ENCODE data around the gene SLC15A5.

The SLC15A5 gene

DNA sequence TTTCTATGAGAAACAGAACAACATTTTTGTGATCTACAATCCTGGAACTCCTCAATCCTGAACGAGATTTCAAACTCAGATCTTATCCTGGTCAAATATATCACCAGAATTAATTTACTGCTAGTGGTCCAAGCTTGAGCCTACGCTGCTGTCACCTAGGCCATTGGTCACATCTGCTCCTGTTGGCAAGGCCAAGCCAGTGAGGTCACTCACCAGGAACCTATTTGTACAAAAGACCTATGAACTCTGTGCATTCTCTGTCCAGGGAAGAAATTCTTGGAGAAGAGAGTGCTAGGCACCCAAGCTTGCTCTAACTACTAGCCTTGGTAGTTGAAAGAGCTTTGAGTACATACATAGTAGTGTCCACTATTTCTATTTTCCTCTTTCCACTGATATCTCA is 106.1 kb downstream of the SLC15A5 start:
- Mint-ChIP-seq H3K36me3 (ENCODE audit: low read depth) (no peaks in the 10 kb centered on the region), H3K27me3 (ENCODE audit: low read depth, poor library complexity) (peaks cover 4% of the 10 kb centered on the region), H3K27ac (no peak overlapping the region), H3K4me1 (peaks cover 4% of the 10 kb centered on the region), H3K4me3 (no peak overlapping the region), H3K9me3 (no peaks in the 10 kb centered on the region)
- TF ChIP-seq, protein P1, sequence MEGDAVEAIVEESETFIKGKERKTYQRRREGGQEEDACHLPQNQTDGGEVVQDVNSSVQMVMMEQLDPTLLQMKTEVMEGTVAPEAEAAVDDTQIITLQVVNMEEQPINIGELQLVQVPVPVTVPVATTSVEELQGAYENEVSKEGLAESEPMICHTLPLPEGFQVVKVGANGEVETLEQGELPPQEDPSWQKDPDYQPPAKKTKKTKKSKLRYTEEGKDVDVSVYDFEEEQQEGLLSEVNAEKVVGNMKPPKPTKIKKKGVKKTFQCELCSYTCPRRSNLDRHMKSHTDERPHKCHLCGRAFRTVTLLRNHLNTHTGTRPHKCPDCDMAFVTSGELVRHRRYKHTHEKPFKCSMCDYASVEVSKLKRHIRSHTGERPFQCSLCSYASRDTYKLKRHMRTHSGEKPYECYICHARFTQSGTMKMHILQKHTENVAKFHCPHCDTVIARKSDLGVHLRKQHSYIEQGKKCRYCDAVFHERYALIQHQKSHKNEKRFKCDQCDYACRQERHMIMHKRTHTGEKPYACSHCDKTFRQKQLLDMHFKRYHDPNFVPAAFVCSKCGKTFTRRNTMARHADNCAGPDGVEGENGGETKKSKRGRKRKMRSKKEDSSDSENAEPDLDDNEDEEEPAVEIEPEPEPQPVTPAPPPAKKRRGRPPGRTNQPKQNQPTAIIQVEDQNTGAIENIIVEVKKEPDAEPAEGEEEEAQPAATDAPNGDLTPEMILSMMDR (IDR thresholded peaks at IDR 0.05) = no peak
- no peak for DNase-seq

DNA sequence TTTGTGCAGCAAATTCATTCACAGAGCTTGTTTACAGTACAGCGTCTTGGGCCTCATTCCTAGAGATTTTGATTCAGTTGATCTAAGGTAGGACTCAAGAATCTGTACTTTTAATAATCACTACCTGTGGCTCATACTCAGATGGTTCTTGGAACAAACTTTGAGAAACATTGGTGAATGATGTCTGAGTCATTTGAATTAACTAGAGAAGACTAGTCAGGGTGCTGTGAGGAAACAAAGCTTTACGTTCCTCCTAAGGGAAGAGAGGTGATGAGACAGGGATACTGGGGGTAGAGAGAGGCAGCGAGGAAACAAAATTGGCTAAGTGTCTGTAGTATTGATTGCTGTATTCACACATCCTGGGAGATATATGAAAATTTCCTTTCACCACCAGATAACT is 109.4 kb downstream of the SLC15A5 start:
- Mint-ChIP-seq H3K27ac (no peak overlapping the region), H3K27me3 (ENCODE audit: low read depth, poor library complexity) (peaks cover 4% of the 10 kb centered on the region), H3K4me3 (no peak overlapping the region), H3K36me3 (ENCODE audit: low read depth) (no peaks in the 10 kb centered on the region), H3K9me3 (no peaks in the 10 kb centered on the region), H3K4me1 (peaks cover 15% of the 10 kb centered on the region)
- no peak for DNase-seq
- TF ChIP-seq, protein P1 (IDR thresholded peaks at IDR 0.05) = no peak

DNA sequence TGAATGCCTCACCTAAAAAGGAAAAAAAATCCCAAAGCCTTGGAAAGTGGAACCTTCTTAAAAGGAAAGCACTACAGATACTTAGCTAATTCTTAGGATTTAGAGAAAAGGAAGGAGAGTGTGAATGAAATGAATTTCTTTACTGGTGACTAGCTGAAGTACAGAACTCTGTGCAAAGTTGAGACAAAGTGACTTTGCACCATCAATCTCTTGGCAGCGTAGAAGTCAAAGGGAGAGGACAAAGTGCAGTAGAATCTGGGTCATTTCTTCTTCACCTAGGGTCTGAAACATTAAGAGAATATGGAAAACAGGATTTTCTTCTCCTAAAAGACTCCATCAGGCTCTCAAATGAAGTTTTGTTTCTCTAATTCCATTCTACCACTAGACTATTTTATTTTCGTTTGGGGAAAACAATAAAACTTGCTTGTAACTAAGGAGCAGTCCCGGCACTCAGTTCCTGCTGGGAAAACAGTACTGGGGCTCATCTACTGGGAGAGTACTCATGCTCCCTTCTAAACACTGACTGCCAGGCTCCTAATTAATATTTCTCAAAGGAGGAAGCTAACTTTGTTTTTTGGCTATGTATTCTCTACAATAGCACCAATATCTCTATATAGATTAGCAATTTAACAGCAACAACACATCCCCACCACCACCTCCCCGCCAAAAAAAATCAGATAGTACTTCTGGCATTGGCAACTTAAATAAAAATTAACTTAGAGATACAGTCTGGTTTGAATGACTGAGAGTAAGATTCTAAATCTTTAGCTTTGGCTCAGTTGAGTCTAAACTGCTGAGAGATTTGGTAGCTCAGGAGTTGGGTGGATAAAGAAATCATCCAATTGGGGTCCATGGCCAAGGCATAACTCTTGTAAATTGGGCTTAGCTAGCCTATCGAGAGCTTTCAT is 110.7 kb downstream of the SLC15A5 start:
- no peaks in the 10 kb centered on the region for H3K9me3 Mint-ChIP-seq
- peak overlapping the region; percentile 84 for H3K27ac Mint-ChIP-seq
- H3K36me3 Mint-ChIP-seq (ENCODE audit: low read depth) = no peaks in the 10 kb centered on the region

DNA sequence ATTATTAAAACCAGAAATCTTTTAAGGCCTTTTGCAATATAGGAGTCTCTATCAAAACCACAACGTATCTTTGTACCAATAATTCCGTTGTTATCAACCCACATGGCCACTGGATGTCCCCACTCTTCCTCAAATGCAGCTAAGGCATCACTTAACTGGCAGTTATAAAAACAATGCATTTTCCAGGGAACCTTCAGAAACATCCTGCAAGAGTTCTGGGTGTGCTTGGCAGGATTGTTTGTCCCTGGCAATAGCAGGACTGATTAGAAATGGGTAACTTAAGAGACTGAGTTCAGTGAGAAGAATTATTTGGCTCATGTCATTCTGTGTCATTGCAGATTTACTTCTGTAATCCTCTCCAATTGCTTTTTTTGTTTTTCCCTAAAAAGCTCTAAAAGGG is 112.0 kb downstream of the SLC15A5 start:
- peak; percentile 25 for DNase-seq
- H3K9me3 Mint-ChIP-seq = no peaks in the 10 kb centered on the region
- H3K36me3 Mint-ChIP-seq (ENCODE audit: low read depth) = no peaks in the 10 kb centered on the region
- peaks cover 7% of the 10 kb centered on the region for H3K27me3 Mint-ChIP-seq (ENCODE audit: low read depth, poor library complexity)
- H3K4me3 Mint-ChIP-seq = no peak overlapping the region
- no peak overlapping the region for H3K27ac Mint-ChIP-seq
- peaks cover 15% of the 10 kb centered on the region for H3K4me1 Mint-ChIP-seq
- TF ChIP-seq, protein P1 (IDR thresholded peaks at IDR 0.05) = peak; percentile 52

More for the DNA sequence above, 110.7 kb downstream of the SLC15A5 start:
- DNase-seq = no peak
- Mint-ChIP-seq H3K27me3 (ENCODE audit: low read depth, poor library complexity) (peaks cover 4% of the 10 kb centered on the region), H3K4me1 (peaks cover 15% of the 10 kb centered on the region), H3K4me3 (no peak overlapping the region)
- TF ChIP-seq, protein P1 (IDR thresholded peaks at IDR 0.05) = no peak

GRCh38 chr12:16163901-16164300 is 113.6 kb downstream of the SLC15A5 start:
- DNase-seq = no peak
- TF ChIP-seq, protein P1 (IDR thresholded peaks at IDR 0.05) = no peak
- no peaks in the 10 kb centered on the region for H3K36me3 Mint-ChIP-seq (ENCODE audit: low read depth)
- no peak overlapping the region for H3K27ac Mint-ChIP-seq
- H3K4me1 Mint-ChIP-seq = peaks cover 15% of the 10 kb centered on the region
- peaks cover 3% of the 10 kb centered on the region for H3K27me3 Mint-ChIP-seq (ENCODE audit: low read depth, poor library complexity)
- no peak overlapping the region for H3K4me3 Mint-ChIP-seq
- no peaks in the 10 kb centered on the region for H3K9me3 Mint-ChIP-seq

DNA sequence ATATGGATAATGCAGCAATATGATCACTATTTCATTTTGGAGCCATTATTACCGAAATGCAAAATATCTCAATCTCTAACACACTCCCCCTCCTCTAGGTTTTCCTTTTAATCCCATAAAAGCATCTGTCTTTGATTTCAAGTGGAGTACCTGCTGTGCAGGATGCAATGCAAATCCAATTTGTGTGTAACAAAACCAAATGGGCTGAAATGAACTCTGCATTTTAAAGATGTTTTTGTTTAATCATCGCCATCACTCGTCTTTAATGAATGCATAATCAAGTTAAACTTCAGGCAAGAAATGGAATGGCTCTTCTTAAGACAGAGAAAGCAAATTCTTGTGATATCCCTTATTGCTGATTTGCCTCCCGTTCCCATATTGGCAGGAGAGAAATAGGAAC is 114.3 kb downstream of the SLC15A5 start:
- no peak for DNase-seq
- H3K4me3 Mint-ChIP-seq = no peak overlapping the region
- H3K9me3 Mint-ChIP-seq = no peaks in the 10 kb centered on the region
- peaks cover 15% of the 10 kb centered on the region for H3K4me1 Mint-ChIP-seq
- TF ChIP-seq, protein P1 (IDR thresholded peaks at IDR 0.05) = no peak
- no peaks in the 10 kb centered on the region for H3K36me3 Mint-ChIP-seq (ENCODE audit: low read depth)
- H3K27ac Mint-ChIP-seq = no peak overlapping the region
- H3K27me3 Mint-ChIP-seq (ENCODE audit: low read depth, poor library complexity) = peaks cover 3% of the 10 kb centered on the region

Measured in nephron progenitor cell (in vitro differentiated cells).